Vein endothelial cell (primary cell): Measurements from ENCODE around the gene USH1G. TPM values are rescaled to one million over a fixed set of nuclear protein-coding genes. Genes with fewer than 3 reads are reported as not detected.

Source experiments
- total RNA-seq: library from RNA; depleted of rRNA; stranded (reverse); fragments of >200 nt; gene quantifications from 2 replicates; pipeline ENCODE4 v1.2.3, GENCODE V29; 2012

The USH1G gene
- not detected in 2 replicates for total RNA-seq

DNA sequence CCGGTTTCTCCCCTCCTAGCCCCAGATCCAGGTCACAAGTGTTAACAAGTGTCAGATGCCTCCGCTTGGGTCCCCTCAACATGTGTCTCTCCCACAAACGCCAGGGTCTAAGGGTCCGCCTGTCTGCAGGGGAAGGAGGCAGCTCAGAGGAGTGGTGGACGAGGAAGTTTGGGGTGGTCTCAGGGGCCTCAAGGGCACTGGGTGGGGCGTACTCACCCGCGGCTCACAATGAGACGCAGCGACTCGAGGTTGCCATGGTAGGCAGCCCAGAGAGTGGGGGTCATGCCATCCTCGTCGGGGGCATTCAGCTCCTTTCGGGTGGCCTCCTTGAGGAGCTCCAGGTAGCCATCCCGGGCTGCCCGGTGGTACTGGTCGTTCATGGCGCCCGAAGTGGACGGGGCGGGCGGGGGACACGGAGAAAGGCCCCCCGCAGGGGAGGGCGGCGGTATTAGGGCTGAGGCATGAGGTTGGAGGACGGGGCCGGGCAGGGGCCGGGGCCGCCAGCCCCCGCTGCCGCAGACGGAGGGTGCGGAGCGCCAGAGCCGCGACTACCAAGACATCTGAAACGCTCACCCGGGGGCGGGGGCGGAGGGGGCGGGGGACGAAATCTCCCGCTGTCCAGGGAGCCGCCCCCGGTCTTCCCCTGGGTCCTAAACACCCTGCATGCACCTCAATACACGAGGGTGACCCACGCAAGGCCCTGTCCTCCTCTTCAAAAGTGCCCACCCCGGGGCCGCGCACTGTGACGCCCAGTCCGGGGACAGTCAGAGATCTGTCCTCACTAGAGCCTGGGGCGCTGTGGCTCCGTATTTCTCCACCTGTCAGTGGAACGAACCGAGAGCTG, at the start of gene USH1G:
USH1G (minus strand) TSS at position 562 of the 844 bp plus-strand sequence; CDS start at position 380, 182 bp downstream.

DNA sequence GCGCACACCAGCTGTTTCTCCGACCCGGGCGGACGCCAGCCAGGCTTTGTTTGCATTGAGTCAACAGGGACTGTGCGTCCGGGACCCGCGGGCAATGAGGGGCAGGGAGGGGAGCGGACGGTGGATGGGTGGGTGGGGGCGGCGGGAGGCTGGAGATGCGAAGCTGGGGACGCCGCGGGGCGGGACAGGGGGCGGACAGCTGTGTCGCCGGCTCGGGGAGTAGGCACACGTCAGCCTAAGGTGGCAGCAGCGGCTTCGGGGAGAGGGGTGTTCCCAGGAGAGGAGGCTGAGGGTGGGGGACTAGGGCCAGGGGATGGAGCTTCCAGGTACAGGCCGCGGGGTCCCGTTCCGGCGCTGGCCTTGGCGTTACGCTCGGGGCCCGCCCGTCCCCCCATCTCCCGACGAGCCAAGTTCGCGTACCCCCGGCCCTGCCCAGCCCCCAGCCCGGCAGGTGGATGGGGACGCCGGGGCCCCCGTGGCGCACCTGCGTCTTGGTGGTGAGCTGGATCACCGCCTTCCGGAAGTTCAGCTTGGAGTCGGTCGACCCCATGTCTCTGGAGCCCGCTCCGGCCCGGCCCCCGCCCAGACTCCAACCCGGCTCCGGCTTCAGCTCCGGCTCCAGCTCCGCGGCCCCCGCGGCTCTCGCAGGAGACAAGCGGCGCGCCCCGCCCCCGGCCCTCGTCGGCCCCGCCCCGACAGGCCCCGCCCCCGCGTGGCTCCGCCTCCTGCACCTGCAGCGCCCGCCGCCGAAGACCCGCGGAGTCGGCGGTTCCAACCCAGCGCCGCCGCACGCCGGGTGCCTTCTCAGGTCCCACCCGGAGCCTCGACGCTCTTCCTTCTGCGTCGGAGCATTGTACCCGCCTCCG, 49.3 kb upstream of the USH1G start, which contains the start of gene HID1:
HID1 (minus strand) TSS at position 653 of the 866 bp plus-strand sequence; CDS start at position 550, 103 bp downstream.

DNA sequence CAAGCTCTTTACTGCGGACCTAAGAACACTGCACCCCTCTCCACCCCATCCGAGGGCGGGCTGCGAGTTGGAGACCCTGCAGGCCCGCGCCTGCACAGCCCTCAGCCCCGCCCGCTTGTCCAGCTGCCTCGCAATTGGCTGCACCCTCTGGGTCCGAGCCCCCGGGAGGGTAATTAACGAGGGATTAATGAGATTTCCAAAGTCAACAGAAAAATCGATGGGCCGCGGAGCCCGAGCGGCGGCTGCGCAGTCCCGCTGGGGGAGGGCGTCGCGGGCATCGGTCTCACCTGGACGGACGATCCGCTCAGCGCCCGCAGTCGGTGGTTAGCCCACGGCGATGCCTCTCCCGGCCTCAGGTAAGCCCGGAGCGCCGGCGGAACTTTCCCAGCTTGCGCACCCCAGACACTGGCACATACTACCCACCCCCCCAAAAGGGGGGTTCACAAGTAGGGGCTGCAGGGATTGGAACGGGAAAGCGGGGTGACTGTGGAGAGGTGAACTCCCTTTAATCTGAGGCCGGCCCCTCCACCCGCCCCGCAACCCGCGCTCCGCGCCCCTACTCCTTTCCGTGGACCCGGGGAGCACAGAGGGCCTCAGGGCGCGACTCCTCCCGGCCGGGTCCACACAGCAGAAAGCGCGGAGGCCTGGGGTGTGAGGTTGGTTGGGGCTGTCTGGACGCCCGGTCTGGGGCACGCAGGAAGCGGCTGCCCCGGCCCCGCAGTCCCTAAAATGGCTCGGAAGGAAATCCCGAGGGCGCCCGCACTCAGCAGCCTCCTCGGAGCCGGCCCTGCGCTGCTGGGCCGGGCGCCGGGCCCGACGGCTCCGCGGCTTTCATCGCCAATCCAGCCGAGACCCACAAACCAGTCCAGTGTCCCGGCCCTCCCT, 12.8 kb upstream of the USH1G start, which contains the start of gene OTOP3:
OTOP3 (plus strand) TSS at position 314 of the 885 bp plus-strand sequence; CDS start at position 338, 24 bp downstream.

DNA sequence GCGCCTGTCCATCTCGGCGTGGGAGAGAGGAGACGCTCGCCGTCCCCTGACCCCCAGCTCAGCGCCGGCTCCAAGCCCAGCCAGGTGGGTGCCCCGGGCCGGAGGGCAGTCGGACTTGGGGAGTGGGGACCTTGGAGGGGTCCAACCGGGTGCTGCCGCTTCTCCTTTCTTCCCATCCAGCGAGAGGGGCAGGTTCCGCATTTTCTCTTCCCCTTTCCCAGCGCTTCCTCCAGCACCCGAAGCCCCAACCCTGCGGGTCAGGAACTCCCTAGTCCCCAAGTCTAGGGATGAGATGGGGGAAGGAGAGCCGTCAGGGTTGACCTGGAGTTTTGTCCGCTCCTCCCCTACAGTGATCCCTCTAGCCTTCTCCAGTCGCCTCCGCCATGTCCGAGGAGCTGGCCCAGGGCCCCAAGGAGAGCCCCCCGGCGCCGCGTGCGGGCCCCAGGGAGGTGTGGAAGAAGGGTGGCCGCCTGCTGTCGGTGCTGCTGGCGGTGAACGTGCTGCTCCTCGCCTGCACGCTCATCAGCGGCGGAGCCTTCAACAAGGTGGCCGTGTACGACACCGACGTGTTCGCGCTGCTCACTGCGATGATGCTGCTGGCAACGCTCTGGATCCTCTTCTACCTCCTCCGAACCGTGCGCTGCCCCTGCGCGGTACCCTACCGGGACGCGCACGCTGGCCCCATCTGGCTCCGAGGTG, 1.3 kb upstream of the USH1G start, which contains the start of gene OTOP2:
OTOP2 (plus strand) TSS at position 24 of the 699 bp plus-strand sequence; CDS start at position 384, 360 bp downstream.

DNA sequence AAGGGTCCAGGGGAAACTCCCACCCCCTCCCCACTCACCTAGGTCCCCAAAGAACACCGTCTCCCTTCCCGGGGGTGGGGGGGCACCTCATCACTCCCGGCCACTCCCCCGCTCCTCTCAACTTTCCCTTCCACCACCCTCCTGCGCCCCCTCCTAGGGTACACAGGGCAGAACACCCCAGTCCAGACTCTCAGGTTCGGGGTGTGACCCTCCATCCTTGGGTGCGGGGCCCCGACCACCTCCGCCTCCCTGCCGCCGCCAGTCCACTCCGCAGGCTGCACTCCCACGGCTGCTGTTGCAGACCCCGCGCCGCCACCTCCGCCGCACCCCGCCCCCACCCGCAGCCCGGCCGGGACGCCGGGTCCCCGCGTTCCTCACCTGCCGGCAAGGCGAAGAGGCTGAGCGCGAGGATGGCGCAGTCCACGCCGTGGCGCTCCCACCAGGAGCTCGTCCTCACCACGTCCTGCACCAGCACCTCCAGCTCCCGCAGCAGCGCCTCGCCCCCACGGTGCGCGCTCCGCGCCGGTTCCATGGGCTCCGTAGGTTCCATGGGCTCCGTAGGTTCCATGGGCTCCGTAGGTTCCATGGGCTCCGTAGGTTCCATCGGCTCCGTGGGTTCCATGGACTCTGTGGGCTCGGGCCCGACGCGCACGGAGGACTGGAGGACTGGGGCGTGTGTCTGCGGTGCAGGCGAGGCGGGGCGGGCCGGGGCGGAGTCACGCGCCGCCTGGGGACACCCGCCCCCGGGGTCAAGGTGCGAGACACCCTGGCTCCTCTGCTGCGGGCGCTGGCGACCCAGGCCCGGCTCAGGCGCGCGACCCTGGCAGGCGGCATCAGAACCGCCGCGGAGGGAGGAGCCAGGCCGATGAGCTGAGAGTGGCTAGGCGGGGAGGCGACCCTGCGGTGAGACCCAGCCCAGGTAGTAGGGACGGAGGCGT, 29.8 kb downstream of the USH1G start, which contains the start of gene FADS6:
FADS6 (minus strand) TSS at position 660 of the 938 bp plus-strand sequence; CDS start at position 622, 38 bp downstream.

DNA sequence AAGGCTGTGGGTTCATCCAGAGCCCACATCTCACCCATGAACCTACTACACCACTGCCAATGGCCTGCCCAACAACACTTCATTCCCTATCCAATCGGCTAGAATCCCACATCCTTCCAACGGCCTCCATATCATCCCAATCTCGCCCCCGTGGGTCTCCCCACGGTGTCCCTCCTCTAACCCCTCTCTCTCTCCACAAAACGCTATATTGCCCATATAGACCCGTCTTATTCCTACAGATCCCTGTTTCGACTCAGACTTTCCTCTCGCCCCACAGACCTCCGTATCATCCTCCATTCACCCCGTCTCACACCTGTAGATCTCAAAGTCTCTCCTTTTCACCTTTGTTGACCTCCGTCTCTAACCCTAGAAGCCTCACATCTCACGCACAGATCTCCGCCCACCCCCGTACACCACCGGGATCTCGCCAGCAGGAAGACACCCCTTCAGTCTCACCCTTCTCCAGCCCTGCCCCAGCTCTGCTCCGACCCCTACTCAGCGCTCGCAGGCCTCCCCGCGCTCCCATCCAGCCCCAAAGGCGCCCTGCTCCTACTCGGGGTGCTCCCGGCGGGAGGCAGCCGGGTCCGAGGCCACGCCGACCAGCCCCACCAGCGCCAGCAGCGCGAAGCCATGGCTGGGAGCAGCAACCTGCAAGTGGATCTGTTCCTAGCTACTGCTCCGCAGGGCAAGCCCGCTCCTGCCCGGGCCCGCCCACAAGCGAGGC, 50.6 kb downstream of the USH1G start, which contains the start of gene FDXR:
FDXR (minus strand) TSS at position 682 of the 724 bp plus-strand sequence; CDS start at position 632, 50 bp downstream.

Other genes starting within 250 kb of the USH1G start
- not detected in 2 replicates for gene CD300LF, start 210.3 kb downstream of the USH1G start, total RNA-seq
- gene RAB37, start 186.0 kb downstream of the USH1G start, total RNA-seq = 0.33 and 0.67 TPM in 2 replicates
- gene NHERF1, start 174.6 kb downstream of the USH1G start, total RNA-seq = 13.7 and 17.0 TPM in 2 replicates
- 33.3 and 34.8 TPM in 2 replicates for gene NAT9, start 146.9 kb downstream of the USH1G start, total RNA-seq
- gene GRIN2C, start 63.4 kb downstream of the USH1G start, total RNA-seq = 0.19 TPM in 1 of 2 replicates, not detected in the other
- 40.4 and 43.8 TPM in 2 replicates for gene FDXR, start 50.3 kb downstream of the USH1G start, total RNA-seq
- not detected in 2 replicates for gene FADS6, start 29.6 kb downstream of the USH1G start, total RNA-seq
- gene OTOP2, start 1.0 kb upstream of the USH1G start, total RNA-seq = not detected in 2 replicates
- gene OTOP3, start 12.6 kb upstream of the USH1G start, total RNA-seq = not detected in 2 replicates
- 38.4 and 39.8 TPM in 2 replicates for gene HID1, start 49.5 kb upstream of the USH1G start, total RNA-seq
- gene CDR2L, start 64.4 kb upstream of the USH1G start, total RNA-seq = 26.1 and 27.1 TPM in 2 replicates
- 27.8 and 36.3 TPM in 2 replicates for gene MRPL58, start 89.4 kb upstream of the USH1G start, total RNA-seq
- 221 and 231 TPM in 2 replicates for gene ATP5PD, start 123.7 kb upstream of the USH1G start, total RNA-seq
- gene KCTD2, start 124.0 kb upstream of the USH1G start, total RNA-seq = 17.3 and 19.7 TPM in 2 replicates
- 12.0 and 23.8 TPM in 2 replicates for gene SLC16A5, start 164.7 kb upstream of the USH1G start, total RNA-seq
- gene ARMC7, start 186.7 kb upstream of the USH1G start, total RNA-seq = 4.1 and 4.6 TPM in 2 replicates
- gene NT5C, start 208.5 kb upstream of the USH1G start, total RNA-seq = 31.2 and 38.9 TPM in 2 replicates
- 264 and 322 TPM in 2 replicates for gene JPT1, start 231.3 kb upstream of the USH1G start, total RNA-seq